Stimulated activated CD4-positive, alpha-beta T cell treated with anti-CD3 and anti-CD28 coated beads, Interleukin-2, amount 100 ng/mL, for 24 hours (primary cell): Measurements from ENCODE around the gene MAG.
"Not testable (repeated sequence)": the region's sequence is repeated elsewhere in the genome, so short reads cannot be mapped to it uniquely, and the experiment has no call there.

Experiments used
- DNase-seq, 2 donors: peaks; one replicate each; pipeline ENCODE4 v3.0.0-alpha.2; 2020

Gene MAG

GRCh38 chr19:35347930-35348298 is 56.0 kb downstream of the MAG start:
- no peak for DNase-seq

- no peak for DNase-seq
Measured at GRCh38 chr19:35348911-35349611, 57.1 kb downstream of the MAG start.

- DNase-seq, result no peak
Measured at GRCh38 chr19:35349614-35350521, 57.9 kb downstream of the MAG start.

- DNase-seq, result no peak
Measured at GRCh38 chr19:35350591-35350990, 58.6 kb downstream of the MAG start.

GRCh38 chr19:35351411-35352176 is 59.6 kb downstream of the MAG start:
- no peak for DNase-seq

GRCh38 chr19:35352177-35352447 is 60.2 kb downstream of the MAG start:
- no peak for DNase-seq

- DNase-seq, result peak; percentile 73 to 76
Measured at GRCh38 chr19:35352448-35353304, 60.7 kb downstream of the MAG start.

- no peak for DNase-seq
Measured at GRCh38 chr19:35353635-35354034, 61.7 kb downstream of the MAG start.

GRCh38 chr19:35354898-35355297 is 62.9 kb downstream of the MAG start:
- DNase-seq, result no peak

GRCh38 chr19:35355791-35356460 is 64.0 kb downstream of the MAG start:
- DNase-seq, result no peak

- DNase-seq, result peak in 1 of 2 donors; percentile 26
Measured at GRCh38 chr19:35357867-35358573, 66.1 kb downstream of the MAG start, which contains the start of gene FFAR3. TSS of gene FFAR3 (plus strand) at chr19:35358460. CDS start at chr19:35358891, 431 bp downstream.

GRCh38 chr19:35358834-35359233 is 66.9 kb downstream of the MAG start:
- DNase-seq, result not testable (repeated sequence)

- DNase-seq, result not testable (repeated sequence)
Measured at GRCh38 chr19:35359395-35359794, 67.4 kb downstream of the MAG start.

GRCh38 chr19:35360081-35360480 is 68.1 kb downstream of the MAG start:
- DNase-seq, result not testable (repeated sequence)

GRCh38 chr19:35360880-35361420 is 69.0 kb downstream of the MAG start:
- DNase-seq, result no peak

- peak in 1 of 2 donors; percentile 16 for DNase-seq
Measured at GRCh38 chr19:35362261-35363000, 70.5 kb downstream of the MAG start.

- peak in 1 of 2 donors; percentile 10 for DNase-seq
Measured at GRCh38 chr19:35363001-35363590, 71.1 kb downstream of the MAG start.
